GM18499 (cell line): ENCODE measurements around the gene UVRAG.

Experiments
- ATAC-seq: cut with Tn5 transposase; IDR thresholded peaks from one replicate; pipeline ENCODE4 v1.9.1; 2021; ENCODE audit warnings: moderate number of reproducible peaks; ENCODE audit not compliant: insufficient read depth, unreplicated experiment

The UVRAG gene

DNA sequence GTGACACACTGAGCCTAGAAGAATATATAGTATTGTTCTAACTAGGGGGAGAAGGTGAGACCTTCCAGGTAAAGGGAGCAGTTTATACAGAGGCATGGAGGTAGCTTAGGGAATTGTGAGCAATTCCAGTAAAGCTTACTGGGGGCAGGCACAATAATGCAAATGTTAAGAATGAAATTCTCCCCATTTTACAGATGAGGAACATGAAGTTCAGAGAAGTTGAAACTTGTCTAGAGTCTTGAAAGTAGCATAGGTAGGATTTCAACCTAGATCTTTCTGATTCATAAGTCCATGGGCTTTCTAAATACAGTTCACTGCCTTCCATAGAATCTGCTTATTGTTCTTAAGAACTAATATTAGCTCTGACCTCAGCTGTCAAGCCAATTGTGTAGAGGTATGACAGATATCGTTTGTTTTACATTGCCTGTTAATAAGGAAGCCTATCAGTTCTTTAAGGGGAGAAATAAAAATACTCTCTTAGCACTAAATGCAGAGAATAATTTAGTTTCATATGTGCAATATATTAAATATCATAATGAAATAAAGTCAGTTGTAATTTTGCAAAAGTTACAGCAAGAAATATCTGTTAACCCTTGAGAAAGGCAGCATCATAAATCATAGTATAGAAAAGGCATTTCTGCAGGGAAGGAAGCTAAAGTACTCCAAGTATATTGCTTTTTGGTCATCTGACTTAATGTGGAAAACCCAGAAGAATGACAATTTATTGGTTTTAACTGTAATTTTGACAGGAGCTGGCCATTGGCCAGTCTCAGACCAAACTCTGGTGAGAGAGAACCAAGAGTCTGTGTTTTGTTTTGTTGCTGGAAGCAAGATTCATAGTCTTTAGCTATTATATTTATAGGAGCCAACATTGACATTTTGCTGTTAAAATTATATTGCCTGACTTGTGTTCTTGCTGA lies 181.8 kb downstream of the UVRAG start:
- no peak for ATAC-seq

DNA sequence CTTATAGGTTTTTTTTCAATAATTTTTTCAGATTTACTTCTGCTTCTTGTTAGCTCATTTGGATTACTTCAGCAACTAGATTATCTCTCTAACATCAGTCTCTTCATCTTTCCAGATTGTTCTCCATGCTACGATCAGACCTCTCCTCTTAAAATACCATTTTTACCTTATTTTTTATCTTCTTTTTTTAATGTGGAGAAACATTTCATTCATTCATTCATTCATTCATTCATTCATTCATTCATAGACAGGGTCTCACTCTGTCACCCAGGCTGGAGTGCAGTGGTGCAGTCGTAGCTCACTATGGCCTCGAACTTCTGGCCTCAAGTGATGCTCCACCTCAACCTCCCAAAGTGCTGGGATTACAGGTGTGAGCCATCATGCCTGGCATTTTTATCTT lies 189.4 kb downstream of the UVRAG start:
- no peak for ATAC-seq

DNA sequence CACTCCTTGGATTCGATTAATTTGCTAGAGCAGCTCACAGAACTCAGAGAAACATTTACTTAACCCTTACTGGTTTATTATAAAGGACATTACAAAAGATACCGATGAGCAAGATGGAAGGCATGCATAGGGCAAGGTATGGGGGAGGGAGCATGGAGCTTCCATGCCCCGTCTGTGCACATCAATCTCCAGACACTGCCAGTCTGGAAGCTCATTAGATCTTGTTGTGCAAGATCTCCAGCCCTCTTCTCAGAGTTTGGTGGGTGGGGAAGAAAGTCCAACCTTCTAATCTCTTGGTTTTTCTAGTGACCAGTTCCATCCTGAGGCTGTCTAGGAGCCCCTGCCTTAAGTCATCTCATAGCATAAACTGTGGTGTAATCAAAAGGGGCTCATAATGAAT lies 190.7 kb downstream of the UVRAG start:
- no peak for ATAC-seq

DNA sequence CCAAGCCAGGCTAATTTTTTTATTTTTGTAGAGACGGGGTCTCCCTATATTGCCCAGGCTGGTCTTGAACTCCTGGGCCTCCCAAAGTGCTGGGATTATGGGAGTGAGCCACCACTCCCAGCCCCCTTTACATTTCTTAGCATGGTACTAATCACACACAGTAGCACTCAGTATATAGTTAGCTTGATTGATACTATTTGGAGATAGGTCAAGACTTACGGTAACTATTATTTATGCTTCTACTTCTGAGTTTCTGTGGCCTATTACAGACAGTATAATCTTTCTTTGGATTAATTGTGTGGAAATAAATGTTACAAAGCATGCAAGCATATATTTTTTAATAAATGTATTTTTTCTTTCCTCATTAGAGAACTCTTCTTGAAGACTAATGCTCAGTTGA lies 192.2 kb downstream of the UVRAG start:
- ATAC-seq = no peak

DNA sequence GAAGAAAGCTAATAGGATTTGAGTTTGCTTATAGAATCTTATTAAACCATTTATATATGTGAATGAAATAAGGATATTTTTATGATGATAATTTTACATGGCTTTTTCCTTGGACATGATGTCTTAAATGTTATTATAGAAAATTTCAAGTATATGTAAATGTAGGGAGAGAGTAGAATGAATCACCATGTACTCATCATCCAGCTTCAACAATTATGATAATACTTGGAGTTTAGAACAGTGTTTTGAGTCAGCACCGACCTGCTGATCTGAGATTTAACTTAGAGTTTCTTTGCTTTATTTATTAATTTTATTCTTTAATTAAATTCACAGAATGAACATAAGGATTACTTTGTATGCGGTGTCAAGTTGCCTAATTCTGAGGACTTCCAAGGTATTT lies 193.5 kb downstream of the UVRAG start:
- no peak for ATAC-seq

DNA sequence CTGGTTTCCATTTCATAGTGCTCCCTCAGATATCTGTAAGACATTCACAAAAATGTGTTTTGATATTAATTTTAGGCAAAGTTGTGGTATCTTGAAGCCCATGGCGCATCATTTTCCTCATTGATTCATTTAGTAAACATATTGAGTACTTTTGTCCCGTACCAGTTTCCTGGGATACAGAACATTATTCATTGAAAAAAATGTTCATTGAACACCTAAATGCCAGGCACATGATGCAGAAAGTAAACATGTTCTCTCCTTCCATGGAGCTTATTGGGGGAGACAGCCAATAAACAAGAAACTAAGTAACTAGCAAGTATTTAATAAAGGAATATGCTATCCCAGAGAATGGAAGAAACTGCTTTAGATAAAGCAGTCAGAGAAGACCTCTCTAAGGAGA lies 195.0 kb downstream of the UVRAG start:
- no peak for ATAC-seq

DNA sequence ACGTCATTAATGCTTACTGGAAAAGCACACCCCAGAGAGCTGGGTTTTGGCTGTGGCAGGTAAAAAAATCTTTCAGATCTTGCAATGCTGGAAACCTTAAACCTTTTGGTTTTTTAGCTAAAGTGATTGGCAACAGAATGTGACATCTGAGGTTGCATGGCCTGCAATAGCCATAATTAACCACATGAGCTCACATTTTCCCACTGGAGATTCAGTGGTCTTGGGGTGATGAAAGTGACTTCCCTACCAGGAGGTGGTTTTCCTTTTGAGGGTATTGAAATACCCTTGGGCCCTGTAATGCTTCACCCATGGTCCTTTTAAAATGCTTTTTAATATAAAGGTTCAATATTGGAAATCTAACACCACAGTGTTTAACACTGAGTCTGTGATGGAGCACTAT lies 198.5 kb downstream of the UVRAG start:
- no peak for ATAC-seq

DNA sequence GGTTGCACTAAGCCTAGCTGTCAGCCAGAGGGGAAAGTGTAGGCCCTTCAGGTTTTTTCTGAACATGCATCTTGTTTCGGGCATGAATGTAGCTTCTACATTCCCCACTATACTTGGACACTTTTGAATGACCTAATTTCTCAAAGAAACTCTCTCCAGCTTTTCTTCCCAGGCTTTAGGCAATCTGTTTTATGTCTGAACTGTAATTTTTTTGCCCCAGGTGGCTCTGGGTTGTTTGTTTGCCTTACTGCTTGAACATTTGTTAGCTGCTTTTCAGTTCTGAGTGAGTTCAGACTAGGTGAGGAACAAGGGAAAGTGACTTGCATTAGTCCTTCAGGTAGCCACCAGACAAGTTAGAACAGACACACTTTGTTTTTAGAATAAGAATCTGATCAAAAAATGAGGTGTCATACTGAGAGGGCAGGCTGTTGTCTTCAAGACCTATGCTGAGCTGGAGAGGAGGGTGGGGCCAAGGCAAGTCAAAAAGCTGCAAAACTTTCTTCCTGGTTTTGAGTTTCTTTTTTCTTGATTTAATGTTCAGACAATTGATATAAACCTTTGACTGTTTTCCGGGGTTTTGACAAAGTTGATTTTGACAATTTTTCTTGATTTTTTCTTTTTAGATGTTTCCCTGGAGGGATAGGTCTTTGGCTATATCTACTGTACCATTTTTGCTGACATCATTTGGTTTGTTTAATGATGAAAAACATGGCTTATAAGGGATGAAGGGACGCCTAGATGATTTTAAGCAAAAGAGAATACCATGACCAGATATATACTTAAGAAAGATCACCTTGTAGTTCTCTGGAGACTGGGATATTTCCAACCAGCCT lies 208.4 kb downstream of the UVRAG start:
- no peak for ATAC-seq

DNA sequence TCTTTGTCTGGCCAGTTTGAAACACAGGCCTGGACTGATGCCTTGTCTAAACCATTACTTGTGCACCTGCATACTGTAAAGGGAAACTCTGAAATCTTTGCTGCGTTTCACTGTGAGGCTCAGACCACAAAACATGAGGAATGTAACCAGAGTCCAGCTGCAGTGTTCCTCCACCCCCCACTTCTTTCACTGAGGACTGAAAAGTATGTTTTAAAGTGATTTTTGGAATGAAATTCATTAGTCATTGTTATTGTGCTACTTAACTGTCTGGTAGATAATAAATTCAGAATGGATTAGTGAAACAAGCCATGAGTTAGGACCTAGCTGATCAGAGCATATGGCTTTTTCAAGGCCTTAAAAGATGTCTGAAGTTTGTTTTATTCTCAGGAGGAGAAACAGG lies 210.1 kb downstream of the UVRAG start:
- ATAC-seq = no peak

DNA sequence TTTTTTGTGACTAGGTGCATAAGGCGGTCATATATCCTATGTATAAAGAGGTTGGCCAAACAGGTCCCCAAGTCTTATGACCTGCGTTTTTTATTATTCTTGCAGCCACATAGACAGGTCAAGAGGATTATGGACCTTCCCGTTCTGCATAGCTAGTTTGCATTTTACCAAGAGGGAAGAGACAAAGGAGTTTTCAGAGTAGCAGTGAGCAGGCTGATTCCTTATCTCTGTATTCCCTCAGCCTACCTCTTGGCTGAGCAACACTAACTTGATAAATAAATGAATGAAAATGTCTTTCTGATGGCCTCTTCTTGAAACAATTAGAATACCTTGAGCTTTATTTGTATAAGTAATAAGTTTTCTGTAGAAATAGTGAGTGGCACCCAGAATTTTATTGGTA lies 210.8 kb downstream of the UVRAG start:
- ATAC-seq = no peak

DNA sequence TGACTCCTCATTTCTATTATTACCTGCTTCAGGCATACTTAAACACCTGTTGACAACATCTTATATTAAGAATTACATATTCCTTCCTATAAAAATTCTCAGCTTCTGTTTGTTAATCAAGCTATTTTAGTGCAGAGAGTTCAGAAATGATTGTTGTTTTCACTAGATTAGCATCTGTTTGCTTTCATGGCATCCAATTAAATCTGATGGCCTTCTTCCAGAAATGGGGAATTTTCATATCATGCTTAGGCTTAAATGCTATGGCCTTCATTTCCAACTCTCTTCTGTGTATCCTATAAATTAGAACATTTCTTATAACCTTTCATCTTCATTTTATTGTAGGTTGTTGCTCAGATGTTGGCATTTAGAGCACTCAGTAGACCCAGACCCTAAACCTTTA lies 211.3 kb downstream of the UVRAG start:
- ATAC-seq = no peak

DNA sequence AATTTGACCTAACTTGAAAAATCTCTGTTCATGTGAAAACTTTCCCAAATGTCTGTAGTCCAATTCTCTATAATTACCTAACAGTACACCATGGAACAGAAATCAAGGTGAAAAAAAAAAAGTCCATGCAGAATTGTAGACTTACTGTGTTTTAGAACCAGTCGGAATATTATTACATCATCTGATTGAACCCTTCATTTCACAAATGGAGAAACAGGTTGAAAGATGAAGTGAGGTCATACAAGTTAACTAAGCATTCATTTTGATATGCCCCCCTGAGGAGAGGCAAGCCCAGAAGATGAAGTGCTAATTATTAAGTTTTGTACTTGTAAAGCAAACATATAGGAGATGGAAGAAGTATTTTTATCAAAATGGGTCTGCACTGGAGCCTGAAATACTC lies 211.9 kb downstream of the UVRAG start:
- ATAC-seq = no peak

DNA sequence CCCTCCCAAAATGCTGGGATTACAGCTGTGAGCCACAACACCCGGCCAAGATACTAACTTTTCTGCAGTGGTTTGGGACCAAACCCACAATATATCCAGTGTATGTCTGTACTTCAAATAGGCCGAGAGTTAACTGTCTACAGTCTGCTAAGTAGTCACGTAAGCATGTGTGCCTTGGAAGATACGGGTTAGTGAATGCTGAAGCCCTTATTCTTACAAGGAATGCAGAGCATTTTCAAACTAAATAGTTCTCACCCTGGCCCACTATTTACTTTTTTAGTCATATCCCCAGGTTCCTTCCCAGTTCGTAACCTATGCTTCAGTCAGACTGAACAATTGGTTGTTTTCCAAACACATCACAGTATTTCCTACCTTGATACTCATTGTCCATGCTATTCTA lies 215.3 kb downstream of the UVRAG start:
- ATAC-seq = no peak

DNA sequence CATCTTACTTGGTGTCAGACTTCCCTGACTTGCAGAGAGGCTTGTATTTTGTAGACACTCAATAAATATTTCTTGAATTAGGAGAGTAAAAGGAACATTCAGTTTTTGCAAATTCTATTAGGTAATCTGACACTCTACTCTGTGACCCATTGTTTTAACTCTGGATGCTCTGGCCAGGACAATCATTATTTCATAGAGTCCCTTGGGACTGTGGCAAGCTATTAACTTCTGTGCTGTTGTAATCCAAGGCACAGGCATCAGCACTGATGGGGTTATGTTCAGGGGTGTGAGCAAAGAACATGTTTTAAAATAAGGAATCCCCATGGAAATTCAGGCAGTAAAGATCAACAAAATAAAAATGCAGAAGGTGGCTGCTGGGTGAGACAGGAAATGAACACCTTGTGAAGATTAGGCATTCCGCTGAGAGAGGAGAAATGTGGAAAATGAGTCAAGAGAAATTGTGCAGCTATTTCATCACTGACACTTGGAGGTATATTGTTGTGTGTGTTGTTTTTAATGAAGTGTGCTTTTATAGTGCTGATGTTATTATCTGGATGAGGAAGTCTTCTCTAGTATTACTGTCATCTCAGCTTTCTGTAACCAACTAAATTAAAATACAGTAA lies 216.1 kb downstream of the UVRAG start:
- ATAC-seq = no peak

DNA sequence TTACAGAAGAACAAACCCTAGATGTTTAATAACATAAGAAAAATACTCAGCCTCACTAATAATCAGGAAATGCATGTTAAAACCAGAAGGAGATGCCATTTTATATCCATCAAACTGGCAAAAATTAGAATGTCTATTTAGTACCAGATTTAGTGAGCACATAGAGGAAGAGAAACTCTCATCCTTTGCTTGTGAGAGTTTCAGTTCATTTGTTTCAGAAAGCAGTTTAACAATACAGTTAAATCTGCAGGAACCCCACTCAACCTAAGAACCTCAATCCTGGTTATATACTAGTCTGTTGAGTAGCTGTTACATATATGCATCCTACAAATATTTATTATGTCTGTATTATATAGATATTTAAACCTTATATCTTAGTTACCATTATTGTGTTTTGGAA lies 218.7 kb downstream of the UVRAG start:
- ATAC-seq = peak; percentile 74

DNA sequence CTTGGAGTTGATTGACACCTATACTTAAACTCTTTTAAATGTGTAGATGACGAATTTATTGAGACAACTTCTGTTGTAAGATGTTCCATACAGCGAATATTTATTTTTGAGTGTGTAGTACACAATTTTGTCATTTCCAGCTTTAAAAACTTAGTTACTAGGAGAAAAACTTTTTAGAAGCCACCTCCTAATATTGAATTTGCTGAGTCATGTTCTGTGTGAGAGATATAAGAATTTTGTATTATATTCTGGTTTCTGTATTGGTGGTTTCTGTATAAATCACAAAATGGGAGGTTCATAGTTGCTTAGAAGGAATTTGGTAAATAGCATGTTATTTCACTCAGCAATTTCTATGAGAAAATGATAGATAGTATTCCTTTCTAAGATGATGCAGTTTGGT lies 220.0 kb downstream of the UVRAG start:
- no peak for ATAC-seq

DNA sequence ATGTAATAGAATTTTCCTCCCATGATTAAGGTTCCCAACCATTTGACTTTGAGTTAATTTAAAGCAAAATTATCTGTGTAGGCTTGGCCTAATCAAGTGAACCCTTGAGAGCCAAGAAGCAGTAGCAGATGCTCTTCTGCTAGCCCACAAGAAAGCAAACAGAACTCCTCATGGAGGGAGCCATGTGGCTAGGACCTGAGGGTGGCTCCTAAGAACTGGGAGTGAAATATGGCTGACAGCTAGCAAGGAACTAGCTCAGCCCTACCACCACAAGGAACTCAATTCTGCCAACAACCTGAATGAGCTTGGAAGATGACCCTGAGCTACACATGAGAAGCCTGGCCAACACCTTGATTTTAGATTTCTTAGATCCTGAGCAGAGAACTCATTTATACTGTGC lies 223.6 kb downstream of the UVRAG start:
- no peak for ATAC-seq

DNA sequence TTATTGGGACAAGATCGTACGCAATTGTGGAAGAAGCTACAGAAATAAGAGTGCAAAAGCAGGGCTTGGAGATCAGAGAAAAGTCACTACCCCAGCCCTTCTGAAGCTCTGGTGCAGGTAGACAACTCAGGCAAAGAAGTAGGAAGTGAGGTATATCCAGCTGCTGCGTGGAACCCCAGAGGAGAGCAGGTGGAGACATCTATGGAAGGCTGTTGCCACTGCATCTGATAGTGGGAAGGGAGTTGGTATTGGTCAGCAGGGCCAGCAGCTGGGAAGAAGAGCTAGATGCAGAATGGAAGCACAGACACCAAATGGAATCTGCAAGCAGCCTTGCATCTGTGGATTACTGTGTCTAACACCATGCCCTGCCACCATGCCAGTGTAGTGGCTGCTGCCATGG lies 226.2 kb downstream of the UVRAG start:
- no peak for ATAC-seq

DNA sequence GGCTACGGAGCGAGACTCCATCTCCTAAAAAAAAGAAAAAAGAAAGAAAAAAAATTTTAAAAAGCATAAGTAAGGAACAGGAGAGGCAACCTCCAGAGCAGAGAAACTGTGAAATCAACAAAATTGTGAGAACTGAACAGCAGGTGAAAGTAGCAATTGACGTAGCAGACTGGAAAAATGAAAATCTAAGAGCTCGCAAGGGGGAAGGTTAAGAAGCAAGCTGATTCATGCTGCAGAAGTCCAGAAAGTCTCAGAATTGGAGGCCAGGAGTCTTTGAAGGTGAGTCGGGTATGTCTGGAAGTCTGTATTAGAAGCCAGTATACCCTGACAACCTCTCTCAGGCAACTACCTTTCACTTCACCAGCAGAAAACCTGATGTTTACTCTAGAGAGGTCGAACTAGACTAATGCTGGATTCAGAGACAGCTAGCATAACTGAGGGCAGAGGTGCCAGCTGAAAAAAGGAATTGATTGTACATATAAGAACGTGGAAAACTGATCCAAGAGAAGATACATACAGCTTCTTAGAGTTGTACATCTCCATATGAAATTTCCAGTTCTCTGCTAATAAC lies 229.8 kb downstream of the UVRAG start:
- no peak for ATAC-seq

DNA sequence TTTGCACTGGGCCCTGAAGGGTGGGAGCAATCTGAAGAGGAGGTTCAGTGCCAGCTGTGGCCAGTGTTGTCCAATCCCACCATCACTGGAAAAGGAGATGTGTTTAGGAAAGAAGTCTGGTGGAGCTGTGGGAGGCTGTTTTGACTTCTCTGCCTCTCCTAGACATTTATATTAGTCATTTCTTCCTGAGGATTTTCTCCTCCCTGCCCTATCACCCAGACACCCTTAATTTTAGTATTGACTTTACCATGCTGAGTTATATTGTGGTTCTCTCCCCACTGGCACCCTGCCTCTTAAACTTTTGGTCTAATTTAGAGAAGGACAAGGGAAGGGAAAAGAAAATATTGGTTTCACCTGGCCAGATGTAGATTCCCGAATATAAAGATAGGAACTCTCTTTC lies 232.2 kb downstream of the UVRAG start:
- ATAC-seq = no peak

DNA sequence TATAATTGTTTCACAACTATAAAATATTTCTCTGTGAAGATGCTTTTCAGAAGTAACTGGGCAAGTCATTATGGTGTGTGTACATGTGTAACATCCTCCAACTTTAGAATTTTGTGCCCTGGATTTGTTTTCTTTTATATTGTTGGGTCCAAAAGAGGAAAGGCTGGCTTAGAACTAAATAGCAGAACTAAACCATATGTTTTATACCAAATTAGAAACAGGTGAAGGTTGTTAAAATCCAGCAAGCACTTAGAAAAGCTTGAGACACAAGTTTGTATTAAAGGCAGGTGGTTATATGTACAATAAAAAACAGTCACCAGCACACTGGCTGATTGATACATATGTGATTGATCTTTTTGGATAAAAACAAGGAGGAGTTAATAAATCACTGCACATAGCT lies 232.8 kb downstream of the UVRAG start:
- ATAC-seq = no peak
